ENCODE results near the gene NATD1.

The NATD1 gene

GRCh38 chr17:21279582-21279981 lies 26.4 kb upstream of the NATD1 start:
- Histone ChIP-seq H3K36me3 (ENCODE audit: insufficient read depth, low read length) (no peaks in the 10 kb centered on the region), H3K4me1 (ENCODE audit: insufficient read depth, low read length) (peaks cover 24% of the 10 kb centered on the region), H3K9me3 (ENCODE audit: low read length) (no peaks in the 10 kb centered on the region), H3K4me3 (ENCODE audit: low read depth in 1 of 2, low read length in 2 of 2) (no peak overlapping the region), H3K9ac (ENCODE audit: low read length) (no peak overlapping the region), H3K27ac (ENCODE audit: low read depth, low read length) (no peak overlapping the region), H3K27me3 (ENCODE audit: control insufficient read depth in 1 of 2, insufficient read depth in 2 of 2, low read length in 2 of 2) (no peaks in the 10 kb centered on the region)

- Histone ChIP-seq H3K4me3 (ENCODE audit: low read depth in 1 of 2, low read length in 2 of 2) (no peak overlapping the region), H3K36me3 (ENCODE audit: insufficient read depth, low read length) (no peaks in the 10 kb centered on the region), H3K27me3 (ENCODE audit: control insufficient read depth in 1 of 2, insufficient read depth in 2 of 2, low read length in 2 of 2) (no peaks in the 10 kb centered on the region), H3K27ac (ENCODE audit: low read depth, low read length) (no peak overlapping the region), H3K4me1 (ENCODE audit: insufficient read depth, low read length) (peaks cover 25% of the 10 kb centered on the region), H3K9me3 (ENCODE audit: low read length) (no peaks in the 10 kb centered on the region), H3K9ac (ENCODE audit: low read length) (no peak overlapping the region)
These were observed 26.0 kb upstream of the NATD1 start for GRCh38 chr17:21279198-21279535.

DNA sequence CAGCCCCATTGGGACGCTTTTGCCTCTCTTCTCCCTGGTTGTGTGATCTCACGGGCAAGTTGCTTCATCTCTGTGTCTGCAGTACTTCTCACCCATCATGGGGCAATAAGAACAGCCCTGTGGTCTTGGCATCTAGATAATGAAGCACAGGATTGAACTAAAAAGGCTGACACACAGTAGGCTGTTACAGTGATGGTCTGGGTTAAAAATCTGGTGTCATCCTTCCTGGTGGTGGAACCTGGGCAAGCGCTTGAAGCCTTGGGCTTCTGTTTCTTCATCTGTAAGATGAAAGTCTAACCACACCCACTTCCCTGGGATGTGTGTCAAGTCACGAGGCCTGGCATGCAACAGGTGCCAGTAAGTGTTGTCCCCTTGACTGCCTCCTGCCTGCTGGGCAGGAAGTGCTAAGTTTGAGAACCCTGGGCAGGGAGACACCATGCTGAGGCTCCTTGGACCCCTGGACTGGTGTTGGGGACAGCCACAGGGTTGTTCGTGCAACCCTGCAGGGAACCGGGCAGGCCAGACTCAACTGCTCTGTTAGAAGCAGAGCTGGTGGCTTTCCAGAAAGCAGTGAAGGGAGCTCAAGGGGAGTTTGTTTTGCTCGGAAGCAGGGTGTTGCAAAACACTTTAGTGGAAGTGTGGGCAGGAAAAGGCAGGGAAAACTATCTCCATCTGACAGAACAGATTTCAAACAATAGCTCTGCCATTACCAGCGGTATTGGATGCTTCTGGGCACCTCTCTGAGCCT lies 25.4 kb upstream of the NATD1 start:
- Histone ChIP-seq H3K9ac (ENCODE audit: low read length) (no peak overlapping the region), H3K4me3 (ENCODE audit: low read depth in 1 of 2, low read length in 2 of 2) (no peak overlapping the region), H3K27me3 (ENCODE audit: control insufficient read depth in 1 of 2, insufficient read depth in 2 of 2, low read length in 2 of 2) (no peaks in the 10 kb centered on the region), H3K9me3 (ENCODE audit: low read length) (no peaks in the 10 kb centered on the region), H3K27ac (ENCODE audit: low read depth, low read length) (no peak overlapping the region), H3K4me1 (ENCODE audit: insufficient read depth, low read length) (peaks cover 25% of the 10 kb centered on the region), H3K36me3 (ENCODE audit: insufficient read depth, low read length) (no peaks in the 10 kb centered on the region)

- Histone ChIP-seq H3K36me3 (ENCODE audit: insufficient read depth, low read length) (no peaks in the 10 kb centered on the region), H3K27ac (ENCODE audit: low read depth, low read length) (no peak overlapping the region), H3K9ac (ENCODE audit: low read length) (no peak overlapping the region), H3K9me3 (ENCODE audit: low read length) (no peaks in the 10 kb centered on the region), H3K4me3 (ENCODE audit: low read depth in 1 of 2, low read length in 2 of 2) (no peak overlapping the region), H3K27me3 (ENCODE audit: control insufficient read depth in 1 of 2, insufficient read depth in 2 of 2, low read length in 2 of 2) (no peaks in the 10 kb centered on the region), H3K4me1 (ENCODE audit: insufficient read depth, low read length) (peaks cover 18% of the 10 kb centered on the region)
These were observed 24.1 kb upstream of the NATD1 start for GRCh38 chr17:21277332-21277731.

GRCh38 chr17:21276264-21276588 lies 23.0 kb upstream of the NATD1 start:
- no peaks in the 10 kb centered on the region for H3K9me3 ChIP-seq (ENCODE audit: low read length)
- no peak overlapping the region for H3K27ac ChIP-seq (ENCODE audit: low read depth, low read length)
- H3K9ac ChIP-seq (ENCODE audit: low read length), result no peak overlapping the region
- H3K4me3 ChIP-seq (ENCODE audit: low read depth in 1 of 2, low read length in 2 of 2), result peak overlapping the region; percentile 64 to 74
- no peaks in the 10 kb centered on the region for H3K27me3 ChIP-seq (ENCODE audit: control insufficient read depth in 1 of 2, insufficient read depth in 2 of 2, low read length in 2 of 2)
- H3K36me3 ChIP-seq (ENCODE audit: insufficient read depth, low read length), result no peaks in the 10 kb centered on the region
- peaks cover 14% of the 10 kb centered on the region for H3K4me1 ChIP-seq (ENCODE audit: insufficient read depth, low read length)

DNA sequence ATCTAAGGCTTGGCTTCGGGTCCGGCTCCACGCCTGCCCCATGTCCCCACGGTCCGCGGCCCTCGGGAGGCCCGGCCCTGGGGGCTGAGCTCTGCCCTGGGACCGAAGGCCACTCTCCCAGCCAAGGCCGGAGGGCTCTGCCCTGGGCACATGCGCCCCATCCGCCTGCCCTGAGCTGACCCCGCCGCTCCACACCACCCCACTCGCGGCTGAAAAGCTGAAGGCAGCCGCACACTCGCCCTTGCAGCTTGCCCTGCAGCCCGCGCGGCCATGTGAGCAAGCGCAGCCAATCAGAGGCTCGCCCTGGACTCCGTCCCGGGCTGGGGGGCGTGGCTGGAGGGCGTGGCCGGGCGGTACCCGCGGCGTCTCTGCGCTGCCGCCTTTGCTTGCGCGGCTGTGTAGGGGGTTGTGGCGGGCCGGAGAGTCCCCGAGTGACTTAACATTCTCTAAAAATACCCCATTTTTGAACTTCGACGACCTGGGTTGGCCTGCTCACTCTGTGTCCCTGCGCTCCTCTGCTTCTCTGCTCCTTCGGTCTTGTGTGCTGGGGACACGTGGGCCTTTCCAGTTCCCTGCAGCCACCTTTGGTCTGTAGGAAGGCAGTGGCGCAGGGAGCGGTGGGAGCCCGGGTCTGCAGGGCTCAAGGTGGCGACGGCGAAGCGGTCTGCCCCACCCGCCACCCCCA lies 22.5 kb upstream of the NATD1 start:
- Histone ChIP-seq H3K4me3 (ENCODE audit: low read depth in 1 of 2, low read length in 2 of 2) (peak overlapping the region; percentile 64 to 74), H3K9ac (ENCODE audit: low read length) (peak overlapping the region; percentile 48)

DNA sequence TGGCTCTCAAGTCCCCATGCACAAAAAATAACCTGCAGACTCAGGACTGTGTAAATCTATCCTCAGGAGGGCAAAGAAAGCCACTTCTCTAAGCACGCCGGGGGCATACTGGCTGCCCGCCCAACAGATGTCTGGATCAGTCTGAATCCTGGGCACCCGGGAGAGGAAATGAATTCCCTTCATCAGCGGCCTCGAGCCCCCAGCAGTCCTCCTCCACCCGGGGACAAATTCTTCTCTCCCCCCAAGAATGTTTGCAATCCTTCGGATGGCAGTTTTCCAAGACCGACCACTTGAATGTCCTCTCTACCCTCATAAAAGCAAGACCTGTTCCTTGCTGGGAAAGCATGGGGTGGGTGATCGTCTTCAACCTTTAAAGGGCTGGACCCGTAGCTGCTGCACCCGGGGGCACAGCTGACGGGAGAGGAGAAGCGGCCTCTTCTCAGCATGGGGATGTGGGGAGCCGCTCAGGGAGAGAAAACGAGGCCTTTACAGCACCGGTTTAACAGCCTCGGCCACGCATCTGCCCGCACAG lies 21.9 kb upstream of the NATD1 start:
- H3K36me3 ChIP-seq (ENCODE audit: insufficient read depth, low read length), result no peaks in the 10 kb centered on the region
- peak overlapping the region; percentile 77 for H3K27ac ChIP-seq (ENCODE audit: low read depth, low read length)
- H3K4me1 ChIP-seq (ENCODE audit: insufficient read depth, low read length), result peaks cover 14% of the 10 kb centered on the region
- no peaks in the 10 kb centered on the region for H3K27me3 ChIP-seq (ENCODE audit: control insufficient read depth in 1 of 2, insufficient read depth in 2 of 2, low read length in 2 of 2)
- peak overlapping the region; percentile 48 for H3K9ac ChIP-seq (ENCODE audit: low read length)
- H3K4me3 ChIP-seq (ENCODE audit: low read depth in 1 of 2, low read length in 2 of 2), result peak overlapping the region; percentile 64 to 74
- H3K9me3 ChIP-seq (ENCODE audit: low read length), result no peaks in the 10 kb centered on the region

More for the DNA sequence above, 22.5 kb upstream of the NATD1 start:
- H3K36me3 ChIP-seq (ENCODE audit: insufficient read depth, low read length), result no peaks in the 10 kb centered on the region
- H3K27ac ChIP-seq (ENCODE audit: low read depth, low read length), result peak overlapping the region; percentile 77
- no peaks in the 10 kb centered on the region for H3K27me3 ChIP-seq (ENCODE audit: control insufficient read depth in 1 of 2, insufficient read depth in 2 of 2, low read length in 2 of 2)
- H3K4me1 ChIP-seq (ENCODE audit: insufficient read depth, low read length), result peaks cover 14% of the 10 kb centered on the region
- H3K9me3 ChIP-seq (ENCODE audit: low read length), result no peaks in the 10 kb centered on the region

DNA sequence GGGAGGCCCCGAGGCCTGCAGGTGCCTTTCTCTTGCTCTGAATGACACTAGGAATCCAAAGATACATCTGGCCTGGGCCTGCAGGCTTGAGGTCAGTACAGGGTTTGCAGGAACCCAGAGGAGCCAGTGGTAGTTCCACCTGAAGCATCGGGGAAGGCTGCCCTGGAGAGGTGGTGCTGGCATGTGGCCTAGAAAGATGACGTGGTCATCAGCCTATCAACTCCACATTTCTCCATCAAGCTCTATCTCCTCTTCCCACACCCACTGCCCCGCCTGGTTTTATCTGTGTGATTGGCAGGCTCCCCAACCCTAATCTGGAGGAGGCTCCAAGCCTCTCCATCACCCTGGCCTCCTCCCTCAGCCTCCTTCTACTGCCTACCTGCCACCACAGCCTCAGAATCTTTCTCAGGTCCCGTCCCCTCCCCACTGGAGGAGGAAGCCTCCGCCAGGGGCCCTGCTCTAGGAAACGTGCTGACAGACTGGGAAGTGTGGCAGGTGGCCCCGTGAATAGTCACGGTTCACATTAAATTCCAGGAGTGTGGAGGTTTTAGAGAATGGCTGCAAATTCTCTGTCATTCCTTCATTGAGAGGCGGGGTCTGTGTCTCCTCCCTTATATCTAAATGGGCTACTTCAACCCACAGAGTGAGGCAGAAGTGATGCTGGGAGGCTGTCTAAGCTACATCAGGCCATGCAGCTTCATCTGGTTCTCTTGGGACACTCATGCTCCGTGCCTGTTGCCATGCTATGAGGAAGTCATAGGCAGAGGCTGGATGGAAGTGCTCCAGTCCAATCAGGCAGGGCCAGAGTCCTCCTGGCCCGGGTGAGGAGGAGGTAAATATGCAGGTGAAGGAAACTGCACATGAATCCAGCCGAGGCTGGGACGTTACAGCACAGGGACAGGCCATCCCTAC lies 19.9 kb upstream of the NATD1 start:
- no peaks in the 10 kb centered on the region for H3K27me3 ChIP-seq (ENCODE audit: control insufficient read depth in 1 of 2, insufficient read depth in 2 of 2, low read length in 2 of 2)
- no peak overlapping the region for H3K27ac ChIP-seq (ENCODE audit: low read depth, low read length)
- no peak overlapping the region for H3K4me3 ChIP-seq (ENCODE audit: low read depth in 1 of 2, low read length in 2 of 2)
- peaks cover 14% of the 10 kb centered on the region for H3K4me1 ChIP-seq (ENCODE audit: insufficient read depth, low read length)
- no peak overlapping the region for H3K9ac ChIP-seq (ENCODE audit: low read length)
- H3K36me3 ChIP-seq (ENCODE audit: insufficient read depth, low read length), result no peaks in the 10 kb centered on the region
- no peaks in the 10 kb centered on the region for H3K9me3 ChIP-seq (ENCODE audit: low read length)

DNA sequence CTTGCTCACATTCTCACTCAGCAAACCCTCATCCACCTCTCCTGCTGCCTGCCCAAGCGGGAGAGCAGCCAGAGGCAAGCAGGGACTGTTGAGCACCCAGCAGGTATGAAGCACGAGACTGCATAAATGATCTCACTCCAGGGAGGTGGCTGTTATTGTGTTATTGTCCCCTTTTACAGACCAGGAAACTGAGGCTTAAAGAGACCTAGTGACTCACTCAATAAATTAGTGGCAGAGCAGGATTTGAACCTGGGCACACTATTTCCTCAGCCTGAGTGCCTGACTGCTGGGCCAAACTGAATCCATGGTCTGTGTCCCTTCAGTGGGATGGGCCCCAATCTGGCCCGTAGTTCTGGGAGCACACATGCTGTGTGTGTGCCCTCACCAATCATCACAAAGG lies 19.0 kb upstream of the NATD1 start:
- peaks cover 14% of the 10 kb centered on the region for H3K4me1 ChIP-seq (ENCODE audit: insufficient read depth, low read length)

DNA sequence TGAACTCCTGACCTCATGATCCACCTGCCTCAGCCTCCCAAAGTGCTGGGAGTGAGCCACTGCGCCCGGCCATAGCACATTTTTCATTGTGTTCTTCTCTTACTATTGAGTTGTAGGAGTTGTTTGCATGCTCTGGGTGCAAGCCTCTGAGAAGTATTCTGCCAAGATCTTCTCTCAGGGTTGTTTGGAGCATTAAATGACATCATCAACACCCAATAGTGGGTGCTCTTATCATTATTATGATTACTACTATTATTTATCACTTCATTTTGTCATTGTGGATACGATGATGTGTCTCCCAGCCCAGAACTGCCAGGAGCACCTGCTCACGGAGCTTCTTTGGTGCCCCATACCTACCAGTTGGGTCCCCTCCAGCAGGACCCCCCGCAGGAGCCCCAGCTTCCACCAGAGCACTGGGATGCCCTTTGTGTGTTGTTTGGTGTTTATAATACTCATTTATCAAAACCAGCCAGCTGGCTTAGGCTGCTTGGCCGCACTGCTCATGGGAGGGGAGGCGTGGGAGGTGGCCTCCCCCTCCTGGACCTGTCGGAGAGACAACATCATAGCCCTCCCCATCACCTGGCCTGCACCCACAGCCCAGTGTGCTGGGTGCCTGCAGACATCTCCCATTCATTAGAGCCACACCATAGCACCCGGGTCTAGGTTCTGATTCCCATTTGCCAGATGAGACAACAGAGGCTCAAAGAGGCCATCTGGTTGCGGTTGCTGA lies 18.4 kb upstream of the NATD1 start:
- Histone ChIP-seq H3K4me1 (ENCODE audit: insufficient read depth, low read length) (peaks cover 14% of the 10 kb centered on the region), H3K4me3 (ENCODE audit: low read depth in 1 of 2, low read length in 2 of 2) (no peak overlapping the region), H3K9ac (ENCODE audit: low read length) (no peak overlapping the region), H3K27ac (ENCODE audit: low read depth, low read length) (no peak overlapping the region), H3K36me3 (ENCODE audit: insufficient read depth, low read length) (no peaks in the 10 kb centered on the region), H3K27me3 (ENCODE audit: control insufficient read depth in 1 of 2, insufficient read depth in 2 of 2, low read length in 2 of 2) (no peaks in the 10 kb centered on the region), H3K9me3 (ENCODE audit: low read length) (no peaks in the 10 kb centered on the region)

More for the DNA sequence above, 19.0 kb upstream of the NATD1 start:
- no peak overlapping the region for H3K4me3 ChIP-seq (ENCODE audit: low read depth in 1 of 2, low read length in 2 of 2)
- no peaks in the 10 kb centered on the region for H3K27me3 ChIP-seq (ENCODE audit: control insufficient read depth in 1 of 2, insufficient read depth in 2 of 2, low read length in 2 of 2)
- no peak overlapping the region for H3K27ac ChIP-seq (ENCODE audit: low read depth, low read length)
- no peaks in the 10 kb centered on the region for H3K36me3 ChIP-seq (ENCODE audit: insufficient read depth, low read length)
- H3K9ac ChIP-seq (ENCODE audit: low read length), result no peak overlapping the region
- H3K9me3 ChIP-seq (ENCODE audit: low read length), result no peaks in the 10 kb centered on the region

DNA sequence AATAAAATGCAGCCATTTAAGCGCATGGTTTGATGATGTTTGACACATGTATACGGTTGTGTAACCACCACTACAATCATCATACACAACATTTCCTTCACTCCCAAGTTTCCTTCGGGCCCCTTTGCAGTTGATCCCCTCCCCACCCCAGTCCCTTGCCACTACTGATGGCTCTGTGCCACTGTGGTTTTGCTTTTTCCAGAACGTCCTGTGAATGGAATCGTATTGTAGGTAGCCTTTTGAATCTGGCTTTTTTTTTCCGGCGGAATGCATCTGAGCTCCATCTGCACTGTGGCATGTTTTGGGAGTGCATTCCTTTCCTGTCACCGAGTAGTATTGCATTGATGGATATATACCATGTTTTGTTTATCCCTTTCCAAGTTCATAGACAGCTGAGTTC lies 16.2 kb upstream of the NATD1 start:
- H3K9me3 ChIP-seq (ENCODE audit: low read length), result no peaks in the 10 kb centered on the region
- no peak overlapping the region for H3K4me3 ChIP-seq (ENCODE audit: low read depth in 1 of 2, low read length in 2 of 2)
- no peak overlapping the region for H3K27ac ChIP-seq (ENCODE audit: low read depth, low read length)
- no peaks in the 10 kb centered on the region for H3K27me3 ChIP-seq (ENCODE audit: control insufficient read depth in 1 of 2, insufficient read depth in 2 of 2, low read length in 2 of 2)
- H3K4me1 ChIP-seq (ENCODE audit: insufficient read depth, low read length), result no peaks in the 10 kb centered on the region
- H3K9ac ChIP-seq (ENCODE audit: low read length), result no peak overlapping the region
- H3K36me3 ChIP-seq (ENCODE audit: insufficient read depth, low read length), result no peaks in the 10 kb centered on the region
